Ecto neural progenitor cell (in vitro differentiated cells): ENCODE results near the gene DDX39A.
"Not testable (repeated sequence)": the region's sequence is repeated elsewhere in the genome, so short reads cannot be mapped to it uniquely, and the experiment has no call there.

ENCODE experiments used
- DNase-seq: peaks from one replicate; pipeline ENCODE4 v3.0.0-alpha.2; 2018; ENCODE audit warnings: low spot score

The DDX39A gene

GRCh38 chr19:14419106-14419813 lies at the start of gene DDX39A:
DDX39A (minus strand) TSS chr19:14419341; CDS start chr19:14413220, 6,121 bp downstream.
- DNase-seq = peak; percentile 97

DNA sequence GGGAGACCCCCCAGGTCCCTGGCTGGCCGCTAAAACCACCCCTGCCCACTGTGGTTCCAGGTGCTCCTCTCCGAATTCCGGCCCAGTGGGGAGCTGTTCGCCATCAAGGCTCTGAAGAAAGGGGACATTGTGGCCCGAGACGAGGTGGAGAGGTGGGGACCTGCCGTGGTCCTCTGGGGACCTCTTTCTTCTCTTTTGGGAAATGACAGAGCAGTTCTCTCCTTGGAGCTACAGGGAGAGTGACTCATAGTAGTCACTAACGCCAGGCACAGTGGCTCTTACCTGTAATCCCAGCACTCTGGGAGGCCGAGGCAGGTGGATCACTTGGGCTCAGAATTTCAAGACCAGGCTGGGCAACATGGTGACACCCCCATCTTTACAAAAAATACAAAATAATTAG lies 48.7 kb upstream of the DDX39A start:
- no peak for DNase-seq

- no peak for DNase-seq
These were observed 48.2 kb upstream of the DDX39A start for GRCh38 chr19:14467391-14467790.

DNA sequence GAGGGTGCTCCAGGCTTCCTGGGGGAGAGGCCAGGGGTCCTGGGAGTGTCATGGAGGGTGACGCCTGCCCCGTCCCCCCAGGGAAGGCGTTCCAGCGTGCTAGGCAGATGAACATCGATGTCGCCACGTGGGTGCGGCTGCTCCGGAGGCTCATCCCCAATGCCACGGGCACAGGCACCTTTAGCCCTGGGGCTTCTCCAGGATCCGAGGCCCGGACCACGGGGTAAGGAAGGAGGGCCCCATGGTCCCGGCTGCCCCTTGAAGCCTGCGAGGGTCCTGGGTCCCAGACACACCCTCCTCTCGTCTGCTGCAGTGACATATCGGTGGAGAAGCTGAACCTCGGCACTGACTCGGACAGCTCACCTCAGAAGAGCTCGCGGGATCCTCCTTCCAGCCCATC lies 44.6 kb upstream of the DDX39A start:
- no peak for DNase-seq

- DNase-seq = not testable (repeated sequence)
These were observed 43.3 kb upstream of the DDX39A start for GRCh38 chr19:14462401-14462800.

GRCh38 chr19:14460935-14461334 lies 41.8 kb upstream of the DDX39A start:
- no peak for DNase-seq

GRCh38 chr19:14459703-14460102 lies 40.6 kb upstream of the DDX39A start:
- DNase-seq = no peak

DNA sequence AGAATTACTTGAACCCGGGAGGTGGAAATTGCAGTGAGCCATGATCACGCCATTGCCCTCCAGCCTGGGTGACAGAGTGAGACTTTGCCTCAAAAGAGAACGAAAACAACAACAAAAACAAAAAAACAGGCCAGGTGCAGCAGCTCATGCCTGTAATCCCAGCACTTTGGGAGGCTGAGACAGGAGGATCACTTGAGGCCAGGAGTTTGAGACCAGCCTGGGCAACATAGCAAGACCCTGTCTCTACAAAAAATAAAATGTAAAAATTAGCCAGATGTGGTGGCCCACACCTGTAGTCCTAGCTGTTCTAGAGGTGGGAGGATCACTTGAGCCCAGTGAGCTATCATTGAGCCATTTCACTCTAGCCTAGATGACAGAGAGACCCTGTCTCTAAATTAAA lies 33.2 kb upstream of the DDX39A start:
- DNase-seq = not testable (repeated sequence)

DNA sequence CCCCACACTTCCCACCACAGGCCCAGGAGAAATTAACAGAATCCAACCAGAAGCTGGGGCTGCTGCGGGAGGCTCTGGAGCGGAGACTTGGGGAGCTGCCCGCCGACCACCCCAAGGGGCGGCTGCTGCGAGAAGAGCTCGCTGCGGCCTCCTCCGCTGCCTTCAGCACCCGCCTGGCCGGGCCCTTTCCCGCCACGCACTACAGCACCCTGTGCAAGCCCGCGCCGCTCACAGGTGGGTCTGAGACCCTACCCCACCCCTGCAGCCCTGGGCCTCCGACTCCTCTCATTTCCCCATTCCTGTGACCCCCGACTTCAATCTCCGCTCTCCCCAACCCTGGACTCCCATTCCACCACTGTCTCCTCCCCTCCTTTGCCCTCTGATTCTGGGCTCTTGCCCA lies 31.7 kb upstream of the DDX39A start:
- no peak for DNase-seq

- peak; percentile 80 for DNase-seq
These were observed 31.2 kb upstream of the DDX39A start for GRCh38 chr19:14450168-14450874.

DNA sequence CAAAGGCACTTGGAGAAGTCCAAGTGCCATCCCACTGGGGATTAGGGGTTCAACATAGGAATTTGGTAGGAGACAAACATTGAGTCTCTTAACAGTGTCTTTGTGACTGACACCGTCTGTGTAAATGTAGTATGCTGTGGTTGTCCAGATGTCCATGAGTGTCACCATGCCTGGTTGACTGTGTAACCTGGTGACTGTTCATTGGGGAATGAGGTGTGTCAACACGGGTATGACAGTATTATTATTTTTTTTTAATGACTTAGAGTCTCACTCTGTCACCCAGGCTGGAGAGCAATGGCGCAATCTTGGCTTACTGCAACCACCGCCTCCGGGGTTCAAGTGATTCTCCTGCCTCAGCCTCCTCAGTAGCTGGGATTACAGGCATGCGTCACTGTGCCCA lies 30.2 kb upstream of the DDX39A start:
- DNase-seq = no peak

DNA sequence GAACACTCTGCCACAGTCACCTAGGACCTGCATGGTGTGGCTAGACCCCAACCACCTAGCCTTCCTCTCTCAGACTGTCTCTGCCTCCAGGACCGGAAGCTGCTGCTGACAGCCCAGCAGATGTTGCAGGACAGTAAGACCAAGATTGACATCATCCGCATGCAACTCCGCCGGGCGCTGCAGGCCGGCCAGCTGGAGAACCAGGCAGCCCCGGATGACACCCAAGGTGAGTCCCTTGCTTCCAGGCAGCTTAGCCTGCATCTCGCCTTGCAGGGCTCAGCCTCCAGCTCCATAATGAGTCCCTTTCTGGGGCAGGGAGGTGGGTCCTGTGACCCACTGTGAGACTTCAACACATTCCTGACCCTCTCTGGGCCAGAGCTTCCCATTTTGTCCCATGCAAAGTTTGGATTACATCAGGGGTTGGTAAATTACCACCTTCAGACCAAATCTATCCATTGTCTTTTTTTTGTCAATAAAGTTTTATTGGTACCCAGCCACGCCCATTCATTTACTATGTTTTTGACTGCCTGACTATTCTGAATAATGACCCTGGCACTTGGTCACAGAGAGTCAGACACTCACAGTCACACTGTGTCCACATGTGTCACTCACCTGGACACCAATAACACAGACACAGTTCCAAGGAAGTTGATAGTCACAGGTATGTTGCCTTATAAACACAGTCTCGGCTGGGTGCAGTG lies 27.3 kb upstream of the DDX39A start:
- DNase-seq = no peak

DNA sequence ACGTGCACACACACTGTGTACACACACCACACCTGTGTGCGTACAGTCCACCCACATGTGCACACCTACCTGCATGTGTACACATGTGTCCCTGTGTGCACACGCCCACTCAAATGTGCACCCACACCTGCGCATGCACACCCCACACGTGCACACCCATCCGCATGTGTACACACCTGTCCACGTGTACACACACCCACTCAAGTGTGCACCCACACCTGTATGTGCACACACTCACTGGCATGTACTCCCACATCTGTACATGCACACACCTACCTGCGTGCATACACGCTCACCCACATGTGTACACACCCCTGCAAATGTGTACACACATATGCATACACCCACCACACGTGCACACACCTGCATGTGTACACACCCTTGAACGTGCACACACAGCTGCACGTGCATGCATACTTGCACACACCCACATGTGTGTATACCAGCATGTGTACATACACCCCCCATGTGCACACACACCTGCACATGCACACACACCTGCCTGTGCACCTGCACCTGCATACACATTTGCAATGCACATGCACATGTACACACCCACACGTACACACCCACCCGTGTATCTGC lies 24.6 kb upstream of the DDX39A start:
- no peak for DNase-seq

- no peak for DNase-seq
These were observed 23.9 kb upstream of the DDX39A start for GRCh38 chr19:14442891-14443631.

DNA sequence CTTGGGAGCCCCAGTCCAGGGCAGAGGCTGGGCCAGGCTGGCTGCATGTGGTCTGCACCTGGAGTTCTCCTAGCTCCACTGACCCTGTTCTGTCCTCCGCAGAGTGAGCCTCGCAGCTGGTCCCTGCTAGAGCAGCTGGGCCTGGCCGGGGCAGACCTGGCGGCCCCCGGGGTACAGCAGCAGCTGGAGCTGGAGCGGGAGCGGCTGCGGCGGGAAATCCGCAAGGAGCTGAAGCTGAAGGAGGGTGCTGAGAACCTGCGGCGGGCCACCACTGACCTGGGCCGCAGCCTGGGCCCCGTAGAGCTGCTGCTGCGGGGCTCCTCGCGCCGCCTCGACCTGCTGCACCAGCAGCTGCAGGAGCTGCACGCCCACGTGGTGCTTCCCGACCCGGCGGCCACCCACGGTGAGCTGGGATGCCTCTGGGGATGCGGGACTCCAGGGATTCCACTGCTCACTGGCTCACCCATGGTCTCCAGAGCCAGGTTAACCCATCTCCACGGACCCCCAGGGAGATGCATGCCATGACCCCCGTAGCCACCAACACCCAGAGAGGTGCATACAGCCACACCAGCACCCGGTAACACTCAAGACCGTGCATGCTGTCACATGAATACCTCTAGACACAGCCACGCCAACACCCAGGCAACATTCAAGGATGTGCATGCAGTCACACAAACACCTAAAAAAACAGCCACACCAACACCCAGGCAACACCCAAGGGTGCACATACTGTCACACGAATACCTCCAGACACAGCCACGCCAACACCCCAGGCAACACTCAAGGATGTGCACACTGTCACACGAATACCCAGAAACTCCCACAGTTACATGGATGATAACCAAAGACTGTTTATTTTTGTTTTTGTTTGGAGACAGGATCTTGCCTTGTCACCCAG lies 22.1 kb upstream of the DDX39A start:
- no peak for DNase-seq

- DNase-seq = no peak
These were observed 20.9 kb upstream of the DDX39A start for GRCh38 chr19:14440049-14440448.

GRCh38 chr19:14439014-14439413 lies 19.9 kb upstream of the DDX39A start:
- no peak for DNase-seq

DNA sequence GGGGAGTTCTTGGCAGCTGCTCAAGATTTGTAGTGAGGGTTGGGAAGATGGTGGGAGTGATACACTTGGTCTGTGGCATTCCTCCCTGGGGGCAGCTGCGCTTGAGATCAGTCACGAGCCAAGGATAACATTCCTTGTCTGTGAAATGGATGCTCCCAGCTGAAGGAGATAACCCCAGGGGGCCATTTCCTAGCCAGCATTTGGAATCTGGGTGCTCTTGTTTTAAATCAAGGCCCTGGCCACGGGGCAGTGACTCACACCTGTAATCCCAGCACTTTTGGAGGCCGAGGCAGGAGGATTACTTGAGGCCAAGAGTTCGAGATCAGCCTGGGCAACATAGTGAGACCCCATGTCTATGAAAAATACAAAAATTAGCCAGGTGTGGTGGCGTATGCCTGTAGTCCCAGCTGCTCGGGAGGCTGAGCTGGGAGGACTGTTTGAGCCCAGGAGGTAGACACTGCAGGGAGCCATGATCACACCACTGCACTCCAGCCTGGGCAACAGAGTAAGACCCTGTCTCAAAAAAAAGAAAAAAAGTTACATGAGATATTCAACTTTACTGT lies 18.5 kb upstream of the DDX39A start:
- no peak for DNase-seq

- no peak for DNase-seq
These were observed 16.3 kb upstream of the DDX39A start for GRCh38 chr19:14435320-14436050.
